Measurements from ENCODE around the gene SORBS1. TPM values are rescaled to one million over a fixed set of nuclear protein-coding genes. Genes with fewer than 3 reads are reported as not detected.

SORBS1 gene
- total RNA-seq, 6 experiments from 2014 or later, result 0.05 to 0.26 (median 0.18) TPM

DNA sequence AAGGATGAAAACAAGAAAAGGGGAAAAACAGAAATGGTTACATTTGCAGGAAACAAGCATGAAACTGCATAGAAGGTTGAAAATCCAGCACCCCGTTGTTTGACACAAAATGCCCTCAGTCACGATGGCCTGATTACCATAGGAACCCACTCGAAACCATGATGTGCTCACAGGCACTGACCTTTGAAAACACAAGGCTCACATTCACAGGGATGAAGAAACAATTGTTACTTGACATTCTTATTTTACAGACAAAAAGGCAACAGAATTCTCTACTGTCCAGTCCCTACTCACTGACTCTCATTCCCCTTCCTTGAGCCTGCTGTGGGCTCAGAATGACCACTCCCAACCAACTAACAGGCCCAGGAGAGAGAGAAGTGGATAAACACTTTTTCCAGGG lies 138.9 kb downstream of the SORBS1 start:
- no peaks in the 10 kb centered on the region for H3K36me3 Mint-ChIP-seq (ENCODE audit: low read depth)

DNA sequence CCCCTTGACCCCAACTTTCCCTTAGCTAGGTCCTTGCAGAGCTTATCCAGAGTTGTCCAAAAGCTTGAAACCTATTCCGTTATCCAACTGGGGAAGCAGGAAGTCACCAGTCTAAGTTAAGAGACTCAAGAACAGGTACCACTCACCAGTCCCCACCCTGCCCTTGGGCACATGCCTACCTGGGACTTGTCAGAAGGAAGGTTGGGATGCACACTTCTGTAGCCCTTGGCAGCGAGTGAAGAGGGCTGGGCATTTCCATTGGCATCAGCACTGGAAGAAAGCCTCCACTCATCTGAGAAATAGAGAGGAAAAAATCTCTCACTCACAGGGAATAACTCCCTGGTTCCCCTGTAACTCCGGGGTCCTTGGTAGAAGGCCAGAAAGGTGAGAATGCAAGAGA lies 139.4 kb downstream of the SORBS1 start:
- TF ChIP-seq, protein P1, sequence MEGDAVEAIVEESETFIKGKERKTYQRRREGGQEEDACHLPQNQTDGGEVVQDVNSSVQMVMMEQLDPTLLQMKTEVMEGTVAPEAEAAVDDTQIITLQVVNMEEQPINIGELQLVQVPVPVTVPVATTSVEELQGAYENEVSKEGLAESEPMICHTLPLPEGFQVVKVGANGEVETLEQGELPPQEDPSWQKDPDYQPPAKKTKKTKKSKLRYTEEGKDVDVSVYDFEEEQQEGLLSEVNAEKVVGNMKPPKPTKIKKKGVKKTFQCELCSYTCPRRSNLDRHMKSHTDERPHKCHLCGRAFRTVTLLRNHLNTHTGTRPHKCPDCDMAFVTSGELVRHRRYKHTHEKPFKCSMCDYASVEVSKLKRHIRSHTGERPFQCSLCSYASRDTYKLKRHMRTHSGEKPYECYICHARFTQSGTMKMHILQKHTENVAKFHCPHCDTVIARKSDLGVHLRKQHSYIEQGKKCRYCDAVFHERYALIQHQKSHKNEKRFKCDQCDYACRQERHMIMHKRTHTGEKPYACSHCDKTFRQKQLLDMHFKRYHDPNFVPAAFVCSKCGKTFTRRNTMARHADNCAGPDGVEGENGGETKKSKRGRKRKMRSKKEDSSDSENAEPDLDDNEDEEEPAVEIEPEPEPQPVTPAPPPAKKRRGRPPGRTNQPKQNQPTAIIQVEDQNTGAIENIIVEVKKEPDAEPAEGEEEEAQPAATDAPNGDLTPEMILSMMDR (IDR thresholded peaks at IDR 0.05), result no peak
- Mint-ChIP-seq H3K27me3 (ENCODE audit: insufficient read depth) (peaks cover 16% of the 10 kb centered on the region), H3K4me1 (ENCODE audit: low read depth) (no peaks in the 10 kb centered on the region), H3K9me3 (no peaks in the 10 kb centered on the region), H3K4me3 (no peak overlapping the region), H3K36me3 (ENCODE audit: low read depth) (no peaks in the 10 kb centered on the region), H3K27ac (no peak overlapping the region)
- no peak for DNase-seq

More for the DNA sequence above, 138.9 kb downstream of the SORBS1 start:
- TF ChIP-seq, protein P1 (IDR thresholded peaks at IDR 0.05), result no peak
- H3K4me1 Mint-ChIP-seq (ENCODE audit: low read depth), result no peaks in the 10 kb centered on the region
- H3K9me3 Mint-ChIP-seq, result no peaks in the 10 kb centered on the region
- H3K27ac Mint-ChIP-seq, result no peak overlapping the region
- H3K27me3 Mint-ChIP-seq (ENCODE audit: insufficient read depth), result peaks cover 16% of the 10 kb centered on the region
- no peak for DNase-seq
- no peak overlapping the region for H3K4me3 Mint-ChIP-seq

DNA sequence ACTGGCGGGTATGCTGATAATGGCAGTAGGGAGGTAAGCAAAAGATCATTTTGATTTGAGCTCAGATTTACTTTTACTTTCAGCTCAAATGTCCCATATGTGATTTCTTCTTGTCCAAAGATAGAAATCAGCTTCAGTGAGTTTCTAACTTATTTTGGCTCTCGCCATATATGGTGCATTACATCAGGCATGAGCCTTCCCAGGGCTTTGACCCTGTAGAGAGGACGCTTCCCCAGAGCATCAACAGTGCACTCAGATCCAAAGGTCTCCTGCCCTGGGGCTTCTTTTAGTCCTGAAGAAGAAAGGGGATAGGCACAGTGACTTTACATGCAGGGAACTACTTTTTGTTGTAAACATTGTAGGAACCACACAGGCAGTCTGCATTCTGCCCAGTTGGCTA lies 141.8 kb downstream of the SORBS1 start:
- TF ChIP-seq, protein P1 (IDR thresholded peaks at IDR 0.05), result no peak
- Mint-ChIP-seq H3K27ac (no peak overlapping the region), H3K4me1 (ENCODE audit: low read depth) (no peaks in the 10 kb centered on the region), H3K4me3 (no peak overlapping the region), H3K9me3 (no peaks in the 10 kb centered on the region), H3K36me3 (ENCODE audit: low read depth) (no peaks in the 10 kb centered on the region), H3K27me3 (ENCODE audit: insufficient read depth) (peaks cover 11% of the 10 kb centered on the region)
- no peak for DNase-seq

DNA sequence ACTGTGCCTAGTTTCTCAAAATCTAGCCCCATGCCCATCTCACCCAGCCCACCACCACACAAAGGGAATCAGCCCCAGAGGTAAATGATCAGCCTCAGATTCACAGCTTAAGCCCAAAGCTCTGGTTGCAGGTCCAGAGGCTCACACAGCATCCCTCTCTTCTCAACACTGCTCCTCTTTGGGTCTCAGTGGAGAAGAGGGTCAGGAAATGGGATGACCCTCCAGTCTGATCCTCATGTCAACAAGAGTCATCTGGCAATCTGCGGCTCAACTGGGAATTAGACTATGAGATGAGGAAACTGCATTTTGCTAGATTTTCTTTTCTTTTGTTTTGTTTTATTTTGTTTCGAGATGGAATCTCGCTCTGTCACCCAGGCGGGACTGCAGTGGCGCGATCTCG lies 144.2 kb downstream of the SORBS1 start:
- Mint-ChIP-seq H3K4me3 (no peak overlapping the region), H3K9me3 (no peaks in the 10 kb centered on the region), H3K27ac (no peak overlapping the region), H3K27me3 (ENCODE audit: insufficient read depth) (peaks cover 22% of the 10 kb centered on the region), H3K4me1 (ENCODE audit: low read depth) (no peaks in the 10 kb centered on the region), H3K36me3 (ENCODE audit: low read depth) (no peaks in the 10 kb centered on the region)
- TF ChIP-seq, protein P1 (IDR thresholded peaks at IDR 0.05), result no peak
- no peak for DNase-seq

DNA sequence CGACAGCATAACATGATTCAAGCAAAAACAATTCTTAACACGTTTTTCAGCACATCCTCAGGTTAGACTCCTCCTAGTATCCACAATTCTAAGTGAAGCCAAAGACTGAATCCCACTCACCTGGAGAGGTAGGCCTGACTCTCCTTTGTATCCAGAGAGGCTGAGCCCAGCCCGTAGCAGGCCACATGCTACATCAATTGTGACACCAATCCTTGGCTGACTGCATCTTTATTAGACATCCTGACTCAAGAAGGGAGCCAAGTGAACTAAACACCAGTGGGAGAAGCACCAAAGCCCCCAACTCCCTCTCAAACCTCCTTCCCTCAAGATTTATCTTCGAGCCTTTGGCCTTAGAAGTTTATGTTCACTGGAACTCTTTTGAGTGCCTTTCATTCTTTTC lies 144.9 kb downstream of the SORBS1 start:
- H3K27me3 Mint-ChIP-seq (ENCODE audit: insufficient read depth), result peaks cover 22% of the 10 kb centered on the region
- no peaks in the 10 kb centered on the region for H3K36me3 Mint-ChIP-seq (ENCODE audit: low read depth)
- no peaks in the 10 kb centered on the region for H3K9me3 Mint-ChIP-seq
- TF ChIP-seq, protein P1 (IDR thresholded peaks at IDR 0.05), result no peak
- no peak for DNase-seq
- H3K4me1 Mint-ChIP-seq (ENCODE audit: low read depth), result no peaks in the 10 kb centered on the region
- no peak overlapping the region for H3K4me3 Mint-ChIP-seq
- H3K27ac Mint-ChIP-seq, result no peak overlapping the region

DNA sequence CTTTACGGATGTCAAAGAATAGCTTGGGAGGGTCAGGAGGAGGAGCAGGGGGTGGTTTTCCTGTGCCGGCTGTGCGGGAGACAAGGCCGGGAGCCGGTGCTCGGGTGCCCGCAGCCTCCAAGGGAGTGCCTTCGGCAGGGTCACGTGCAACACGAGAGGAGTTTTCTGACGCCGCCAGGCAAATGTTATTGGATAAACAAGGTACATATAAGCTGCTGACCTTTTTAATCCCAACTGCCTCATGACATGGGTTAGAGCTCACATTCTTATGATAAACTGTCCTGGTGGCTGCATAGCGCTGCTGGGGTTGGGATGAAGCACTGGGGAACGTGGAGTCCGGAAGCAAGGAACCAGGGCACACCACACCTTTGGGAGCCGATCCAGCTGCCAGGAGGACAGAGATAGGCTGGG lies 145.5 kb downstream of the SORBS1 start:
- no peaks in the 10 kb centered on the region for H3K36me3 Mint-ChIP-seq (ENCODE audit: low read depth)
- no peak overlapping the region for H3K27ac Mint-ChIP-seq
- no peaks in the 10 kb centered on the region for H3K9me3 Mint-ChIP-seq
- no peak for DNase-seq
- TF ChIP-seq, protein P1 (IDR thresholded peaks at IDR 0.05), result no peak
- H3K4me3 Mint-ChIP-seq, result no peak overlapping the region
- H3K27me3 Mint-ChIP-seq (ENCODE audit: insufficient read depth), result peaks cover 22% of the 10 kb centered on the region
- H3K4me1 Mint-ChIP-seq (ENCODE audit: low read depth), result no peaks in the 10 kb centered on the region

Measured in HFFc6 (cell line).